Endodermal cell (in vitro differentiated cells): ENCODE data around the gene CD63. TPM values are rescaled to one million over a fixed set of nuclear protein-coding genes. Genes with fewer than 3 reads are reported as not detected.

ENCODE experiments used
- DNase-seq: peaks from one replicate; pipeline ENCODE4 v3.0.0-alpha.2; 2017
- H3K27ac ChIP-seq: 2 replicates; pipeline ENCODE4 v1.5.1; 2013; ENCODE audit warnings: mild to moderate bottlenecking, low read depth, low read length, moderate library complexity
- H3K27me3 ChIP-seq: 2 replicates; pipeline ENCODE4 v1.6.1; 2013; ENCODE audit warnings: mild to moderate bottlenecking, low read length, moderate library complexity; ENCODE audit not compliant: insufficient read depth, control insufficient read depth, poor library complexity, severe bottlenecking
- H3K36me3 ChIP-seq: 2 replicates; pipeline ENCODE4 v1.7.0; 2013; ENCODE audit warnings: mild to moderate bottlenecking, low read length, moderate library complexity; ENCODE audit not compliant: control insufficient read depth, insufficient read depth
- H3K4me1 ChIP-seq: one replicate; pipeline ENCODE4 v1.7.0; 2013; ENCODE audit warnings: low read length; ENCODE audit not compliant: control insufficient read depth, insufficient read depth
- H3K4me3 ChIP-seq: 2 replicates; pipeline ENCODE4 v1.5.1; 2013; ENCODE audit warnings: mild to moderate bottlenecking, low read length, moderate library complexity
- H3K9ac ChIP-seq: 2 replicates; pipeline ENCODE4 v1.6.1; 2013; ENCODE audit warnings: mild to moderate bottlenecking, low read length, moderate library complexity; ENCODE audit not compliant: poor library complexity, severe bottlenecking; ENCODE audit errors: extremely low read depth
- H3K9me3 ChIP-seq: 2 replicates; pipeline ENCODE4 v1.6.1; 2013; ENCODE audit warnings: mild to moderate bottlenecking, low read length, moderate library complexity; ENCODE audit not compliant: control insufficient read depth
- H3K27ac Mint-ChIP-seq: 2 replicates; pipeline ENCODE4 v1.8.0; 2020; ENCODE audit warnings: mixed read lengths
- H3K27me3 Mint-ChIP-seq: 2 replicates; pipeline ENCODE4 v1.8.0; 2021; ENCODE audit warnings: mild to moderate bottlenecking, mixed read lengths; ENCODE audit not compliant: insufficient read depth
- H3K36me3 Mint-ChIP-seq: 2 replicates; pipeline ENCODE4 v1.8.0; 2020; ENCODE audit warnings: low read depth, mixed read lengths
- H3K4me1 Mint-ChIP-seq: 2 replicates; pipeline ENCODE4 v1.8.0; 2020; ENCODE audit warnings: mixed read lengths
- H3K4me3 Mint-ChIP-seq: 2 replicates; pipeline ENCODE4 v1.8.0; 2020; ENCODE audit warnings: mild to moderate bottlenecking, moderate library complexity, mixed read lengths
- H3K9me3 Mint-ChIP-seq: 2 replicates; pipeline ENCODE4 v1.8.0; 2020; ENCODE audit warnings: mild to moderate bottlenecking, mixed read lengths
- CTCF ChIP-seq: fragments of 200-600 bp; sonication (generic); conservative IDR thresholded peaks from 2 replicates; pipeline ENCODE4 v1.5.0; 2021; ENCODE audit warnings: antibody characterized with exemption, mild to moderate bottlenecking
- WGBS, 2 experiments: methylation state at CpG; one replicate each; pipeline versions ENCODE4 v1.1.5 to v1.1.7; 2013; ENCODE audit warnings: missing lambda C conversion rate in 2 of 2, mixed read lengths in 1 of 2; ENCODE audit not compliant: insufficient coverage in 1 of 2, insufficient read length in 1 of 2; 5-methylcytosine and 5-hydroxymethylcytosine counted together
- total RNA-seq, 2 donors: library from RNA; stranded (reverse); fragmentation: NEBNext Ultra II Directional in 1 of 2; extraction: Animal tissue kit (Norgen Biotek cat#: 25700) in 1 of 2; gene quantifications; 2 replicates in 1 of 2; 3 replicates in 1 of 2; pipeline ENCODE4 v1.2.1, GENCODE V29; 2021

The CD63 gene
- total RNA-seq, 2 donors from 2014 or later: 879 to 1,041 TPM

- H3K9ac ChIP-seq: peak within 1 kb of the TSS; percentile 60
- DNase-seq: peak; percentile 99
- peak within 1 kb of the TSS; percentile 88 for H3K4me3 ChIP-seq
- H3K4me1 ChIP-seq: peaks cover 5% of the 10 kb centered on the region
- Mint-ChIP-seq H3K27me3 (peaks cover 24% of the 10 kb centered on the region), H3K9me3 (no peaks in the 10 kb centered on the region), H3K4me1 (peaks cover 31% of the 10 kb centered on the region), H3K36me3 (peaks cover 2% of the 10 kb centered on the region), H3K27ac (peak within 1 kb of the TSS; percentile 89), H3K4me3 (peak within 1 kb of the TSS; percentile 78)
- 0 to 1% methylated on average over 15 to 42 of the region's 42 CpGs for WGBS, 2 experiments
- no peaks in the 10 kb centered on the region for H3K9me3 ChIP-seq
- H3K27me3 ChIP-seq: peaks cover 24% of the 10 kb centered on the region
- H3K36me3 ChIP-seq: peaks cover 3% of the 10 kb centered on the region
- peak; percentile 18 for TF ChIP-seq CTCF
- H3K27ac ChIP-seq: peak within 1 kb of the TSS; percentile 81
These were observed 12.8 kb downstream of the CD63 start, which contains the start of gene BLOC1S1 for GRCh38 chr12:55715833-55716581. Gene BLOC1S1 (plus strand): TSS chr12:55716046. CDS start chr12:55716052, 6 bp downstream.

- H3K36me3 ChIP-seq: peaks cover 3% of the 10 kb centered on the region
- Mint-ChIP-seq H3K36me3 (peaks cover 2% of the 10 kb centered on the region), H3K27me3 (peaks cover 31% of the 10 kb centered on the region), H3K4me3 (peak overlapping the region; percentile 78), H3K9me3 (no peaks in the 10 kb centered on the region), H3K4me1 (peaks cover 31% of the 10 kb centered on the region), H3K27ac (peak overlapping the region; percentile 89)
- H3K4me1 ChIP-seq: peaks cover 5% of the 10 kb centered on the region
- H3K4me3 ChIP-seq: peak overlapping the region; percentile 88
- H3K9me3 ChIP-seq: no peaks in the 10 kb centered on the region
- no peak for DNase-seq
- TF ChIP-seq CTCF: no peak
- 81 to 83% methylated on average over 5 to 7 of the region's 7 CpGs for WGBS, 2 experiments
- peak overlapping the region; percentile 60 for H3K9ac ChIP-seq
- peaks cover 31% of the 10 kb centered on the region for H3K27me3 ChIP-seq
- no peak overlapping the region for H3K27ac ChIP-seq
These were observed 13.5 kb downstream of the CD63 start for GRCh38 chr12:55715169-55715764.

- Histone ChIP-seq H3K4me1 (peaks cover 5% of the 10 kb centered on the region), H3K9me3 (no peaks in the 10 kb centered on the region), H3K27ac (no peak overlapping the region), H3K9ac (no peak overlapping the region), H3K27me3 (peaks cover 46% of the 10 kb centered on the region), H3K36me3 (no peaks in the 10 kb centered on the region), H3K4me3 (no peak overlapping the region)
- Mint-ChIP-seq H3K4me3 (no peak overlapping the region), H3K27ac (no peak overlapping the region), H3K27me3 (peaks cover 47% of the 10 kb centered on the region), H3K4me1 (peaks cover 33% of the 10 kb centered on the region), H3K36me3 (no peaks in the 10 kb centered on the region), H3K9me3 (no peaks in the 10 kb centered on the region)
- TF ChIP-seq CTCF: no peak
- 90 to 100% methylated on average over 1 to 2 of the region's 2 CpGs for WGBS, 2 experiments
- DNase-seq: no peak
These were observed 15.1 kb downstream of the CD63 start for GRCh38 chr12:55713721-55714120.
